HG03025 (cell line): Measurements from ENCODE around the gene IZUMO4.

Source experiments
- ATAC-seq: cut with Tn5 transposase; IDR thresholded peaks from one replicate; pipeline ENCODE4 v1.9.1; 2021; ENCODE audit warnings: mild to moderate bottlenecking, moderate library complexity; ENCODE audit not compliant: unreplicated experiment, low FRiP score

IZUMO4 gene

GRCh38 chr19:2140138-2140569 is 43.4 kb downstream of the IZUMO4 start:
- ATAC-seq: no peak

GRCh38 chr19:2142173-2142829 is 45.6 kb downstream of the IZUMO4 start:
- ATAC-seq: no peak

GRCh38 chr19:2144190-2144589 is 47.5 kb downstream of the IZUMO4 start:
- ATAC-seq: no peak

GRCh38 chr19:2145831-2146241 is 49.1 kb downstream of the IZUMO4 start:
- no peak for ATAC-seq

GRCh38 chr19:2148482-2149135 is 51.9 kb downstream of the IZUMO4 start:
- ATAC-seq: no peak
